Naive thymus-derived CD8-positive, alpha-beta T cell (primary cell): ENCODE results near the gene OGN. TPM values are rescaled to one million over a fixed set of nuclear protein-coding genes. Genes with fewer than 3 reads are reported as not detected.

ENCODE experiments used
- ATAC-seq, 2 donors: fragments of 150-1000 bp; cut with Tn5 transposase in 1 of 2; sonication (Bioruptor Pico), chemical (Tn5 transposase) in 1 of 2; 1 replicate in 1 of 2; 2 replicates in 1 of 2; pipeline ENCODE4 v1.10.0; 2021; ENCODE audit warnings: mild to moderate bottlenecking in 2 of 2, moderate library complexity in 2 of 2
- POLR2A ChIA-PET: fragments of 350-600 bp; sonication (Branson Sonifier 250); formaldehyde crosslinking; loops from one replicate; lab custom pipeline; 2021; ENCODE audit warnings: antibody characterized with exemption; lab: Charles Lee
- DNase-seq, 10 donors: peaks; one replicate each; pipeline versions ENCODE4 v3.0.0 to v3.0.0-alpha.2; 2020 to 2022
- H3K27ac Mint-ChIP-seq, 10 donors: one replicate each; pipeline ENCODE4 v1.8.0; 2020 to 2022; ENCODE audit warnings: mild to moderate bottlenecking in 10 of 10, mixed read lengths in 10 of 10, moderate library complexity in 4 of 10, inconsistent platforms in 1 of 10
- H3K27me3 Mint-ChIP-seq, 5 donors: one replicate each; pipeline ENCODE4 v1.8.0; 2021 to 2022; ENCODE audit warnings: mixed read lengths in 5 of 5
- H3K36me3 Mint-ChIP-seq, 3 donors: one replicate each; pipeline ENCODE4 v1.8.0; 2020 to 2022; ENCODE audit warnings: mixed read lengths in 3 of 3, mild to moderate bottlenecking in 2 of 3, inconsistent platforms in 1 of 3
- H3K4me1 Mint-ChIP-seq, 4 donors: one replicate each; pipeline ENCODE4 v1.8.0; 2021 to 2022; ENCODE audit warnings: mixed read lengths in 4 of 4
- H3K4me3 Mint-ChIP-seq, 10 donors: one replicate each; pipeline ENCODE4 v1.8.0; 2020 to 2022; ENCODE audit warnings: mild to moderate bottlenecking in 10 of 10, mixed read lengths in 10 of 10, moderate library complexity in 6 of 10, inconsistent platforms in 1 of 10
- H3K9me3 Mint-ChIP-seq, 9 donors: one replicate each; pipeline ENCODE4 v1.8.0; 2020 to 2022; ENCODE audit warnings: mixed read lengths in 9 of 9, mild to moderate bottlenecking in 3 of 9, inconsistent platforms in 1 of 9, moderate library complexity in 1 of 9
- polyA plus RNA-seq, 3 donors: library from polyadenylated mRNA; unstranded; fragments of 300-500 nt; fragmentation: Illumina TruSeq; gene quantifications; one replicate each; pipeline ENCODE4 v1.2.3, GENCODE V29; 2021
- total RNA-seq, 8 experiments: library from RNA in 2 of 8; stranded (reverse) in 2 of 8; gene quantifications; one replicate each; pipeline ENCODE4 v1.2.3 and lab custom pipeline; 2021 to 2026

OGN gene
- total and polyA plus RNA-seq, 5 experiments from 2014 or later = 0.08 to 0.11 TPM; not detected in 3

GRCh38 chr9:92360083-92360482 lies 44.3 kb downstream of the OGN start:
- Mint-ChIP-seq H3K9me3 (peaks cover 14 to 37% (median 24%) of the 10 kb centered on the region in 9 donors), H3K27me3 (no peaks in the 10 kb centered on the region), H3K27ac (no peak overlapping the region), H3K36me3 (peaks cover 15 to 31% (median 27%) of the 10 kb centered on the region in 3 donors), H3K4me3 (no peak overlapping the region), H3K4me1 (peaks cover 0 to 2% (median 0%) of the 10 kb centered on the region in 4 donors)
- ATAC-seq = no peak
- POLR2A ChIA-PET = no interaction called here
- DNase-seq = no peak

- no peak for ATAC-seq
- peaks cover 15 to 34% (median 28%) of the 10 kb centered on the region in 3 donors for H3K36me3 Mint-ChIP-seq
- POLR2A ChIA-PET = no interaction called here
- H3K27me3 Mint-ChIP-seq = no peaks in the 10 kb centered on the region
- no peak overlapping the region for H3K4me3 Mint-ChIP-seq
- DNase-seq = no peak
- H3K4me1 Mint-ChIP-seq = peaks cover 0 to 2% (median 0%) of the 10 kb centered on the region in 4 donors
- H3K27ac Mint-ChIP-seq = no peak overlapping the region
- H3K9me3 Mint-ChIP-seq = peaks cover 14 to 43% (median 28%) of the 10 kb centered on the region in 9 donors
Observed at GRCh38 chr9:92359394-92359995, 44.9 kb downstream of the OGN start.

- Mint-ChIP-seq H3K9me3 (peaks cover 7 to 36% (median 23%) of the 10 kb centered on the region in 9 donors), H3K27ac (no peak overlapping the region), H3K27me3 (no peaks in the 10 kb centered on the region), H3K36me3 (peaks cover 16 to 40% (median 22%) of the 10 kb centered on the region in 3 donors), H3K4me1 (peaks cover 0 to 8% (median 0%) of the 10 kb centered on the region in 4 donors), H3K4me3 (no peak overlapping the region)
- POLR2A ChIA-PET = no interaction called here
- DNase-seq (no peak), ATAC-seq (no peak)
Observed at GRCh38 chr9:92353051-92353450, 51.3 kb downstream of the OGN start.

- H3K27ac Mint-ChIP-seq = no peak overlapping the region
- POLR2A ChIA-PET = no interaction called here
Observed at GRCh38 chr9:92350740-92351133, 53.6 kb downstream of the OGN start.

GRCh38 chr9:92349771-92350739 lies 54.3 kb downstream of the OGN start:
- POLR2A ChIA-PET = no interaction called here
- Mint-ChIP-seq H3K27ac (no peak overlapping the region), H3K36me3 (peaks cover 7 to 20% (median 10%) of the 10 kb centered on the region in 3 donors), H3K4me3 (no peak overlapping the region), H3K4me1 (peaks cover 0 to 8% (median 1%) of the 10 kb centered on the region in 4 donors), H3K27me3 (no peaks in the 10 kb centered on the region), H3K9me3 (peaks cover 0 to 8% (median 5%) of the 10 kb centered on the region in 9 donors)
- DNase-seq (no peak), ATAC-seq (no peak)

More at GRCh38 chr9:92350740-92351133, 53.6 kb downstream of the OGN start:
- DNase-seq = no peak
- no peaks in the 10 kb centered on the region for H3K27me3 Mint-ChIP-seq
- no peak for ATAC-seq
- peaks cover 0 to 14% (median 8%) of the 10 kb centered on the region in 9 donors for H3K9me3 Mint-ChIP-seq
- H3K36me3 Mint-ChIP-seq = peaks cover 10 to 24% (median 11%) of the 10 kb centered on the region in 3 donors
- H3K4me1 Mint-ChIP-seq = peaks cover 0 to 8% (median 1%) of the 10 kb centered on the region in 4 donors
- H3K4me3 Mint-ChIP-seq = no peak overlapping the region

GRCh38 chr9:92345582-92345981 lies 58.8 kb downstream of the OGN start:
- Mint-ChIP-seq H3K4me1 (peaks cover 0 to 2% (median 0%) of the 10 kb centered on the region in 4 donors), H3K9me3 (peaks cover 0 to 7% (median 4%) of the 10 kb centered on the region in 9 donors), H3K36me3 (peaks cover 5 to 15% (median 14%) of the 10 kb centered on the region in 3 donors), H3K27me3 (no peaks in the 10 kb centered on the region), H3K4me3 (no peak overlapping the region), H3K27ac (no peak overlapping the region)
- no peak for DNase-seq
- ATAC-seq = no peak
- POLR2A ChIA-PET = no interaction called here

GRCh38 chr9:92342825-92343488 lies 61.4 kb downstream of the OGN start:
- no peaks in the 10 kb centered on the region for H3K27me3 Mint-ChIP-seq
- no peak overlapping the region for H3K4me3 Mint-ChIP-seq
- ATAC-seq (no peak), DNase-seq (no peak)
- H3K36me3 Mint-ChIP-seq = peaks cover 5 to 28% (median 17%) of the 10 kb centered on the region in 3 donors
- POLR2A ChIA-PET = no interaction called here
- H3K27ac Mint-ChIP-seq = no peak overlapping the region
- H3K9me3 Mint-ChIP-seq = peaks cover 0 to 8% (median 4%) of the 10 kb centered on the region in 9 donors
- peaks cover 0 to 2% (median 0%) of the 10 kb centered on the region in 4 donors for H3K4me1 Mint-ChIP-seq

GRCh38 chr9:92341578-92341977 lies 62.8 kb downstream of the OGN start:
- Mint-ChIP-seq H3K36me3 (peaks cover 5 to 32% (median 21%) of the 10 kb centered on the region in 3 donors), H3K9me3 (peaks cover 0 to 8% (median 4%) of the 10 kb centered on the region in 9 donors)

GRCh38 chr9:92333282-92333634 lies 71.1 kb downstream of the OGN start:
- ATAC-seq (no peak), DNase-seq (no peak)
- Mint-ChIP-seq H3K36me3 (peaks cover 0 to 23% (median 9%) of the 10 kb centered on the region in 3 donors), H3K9me3 (no peaks in the 10 kb centered on the region), H3K4me3 (no peak overlapping the region), H3K4me1 (no peaks in the 10 kb centered on the region), H3K27me3 (no peaks in the 10 kb centered on the region), H3K27ac (no peak overlapping the region)
- POLR2A ChIA-PET = no interaction called here

More at GRCh38 chr9:92341578-92341977, 62.8 kb downstream of the OGN start:
- Mint-ChIP-seq H3K4me1 (peaks cover 0 to 1% (median 0%) of the 10 kb centered on the region in 4 donors), H3K27ac (no peak overlapping the region), H3K27me3 (no peaks in the 10 kb centered on the region), H3K4me3 (no peak overlapping the region)
- DNase-seq = no peak
- no peak for ATAC-seq
- POLR2A ChIA-PET = no interaction called here

Other genes with a start within 250 kb of the OGN start
- gene IARS1, start 110.9 kb downstream of the OGN start, total RNA-seq = 100 to 1,000 TPM; 150 to 151 TPM
- gene IARS1, start 110.9 kb downstream of the OGN start, polyA plus RNA-seq = 10 to 100 TPM; 62.2 to 75.2 (median 66.5) TPM
- 100 to 1,000 TPM; 102 to 105 TPM for gene NOL8, start 79.2 kb downstream of the OGN start, total RNA-seq
- gene NOL8, start 79.2 kb downstream of the OGN start, polyA plus RNA-seq = 10 to 100 TPM; 15.0 to 29.1 (median 26.7) TPM
- 1 to 10 TPM; 4.4 TPM for gene CENPP, start 78.6 kb downstream of the OGN start, total RNA-seq
- 1 to 10 TPM; 2.4 to 5.2 (median 3.0) TPM for gene CENPP, start 78.6 kb downstream of the OGN start, polyA plus RNA-seq
- not detected for gene OMD, start 19.9 kb upstream of the OGN start, total RNA-seq
- not detected for gene OMD, start 19.9 kb upstream of the OGN start, polyA plus RNA-seq
- gene ASPN, start 77.9 kb upstream of the OGN start, total RNA-seq = not detected
- not detected for gene ASPN, start 77.9 kb upstream of the OGN start, polyA plus RNA-seq
- not detected for gene ECM2, start 131.4 kb upstream of the OGN start, total RNA-seq
- gene ECM2, start 131.4 kb upstream of the OGN start, polyA plus RNA-seq = not detected